ENCODE measurements around the gene DYRK1A. TPM values are rescaled to one million over a fixed set of nuclear protein-coding genes. Genes with fewer than 3 reads are reported as not detected.

The DYRK1A gene
- total and polyA plus RNA-seq, 2 experiments from 2014 or later = 4.2 to 61.7 TPM

- no peaks in the 10 kb centered on the region for H3K36me3 ChIP-seq
- H3K4me1 ChIP-seq (ENCODE audit: low read depth) = peaks cover 18% of the 10 kb centered on the region
- no peaks in the 10 kb centered on the region for H3K9me3 ChIP-seq (ENCODE audit: low read depth)
- TF ChIP-seq CTCF (IDR thresholded peaks at IDR 0.05; ENCODE audit: low read depth, low read length) = no peak
- DNase-seq (ENCODE audit: low read depth in 1 of 2, low spot score in 1 of 2) = peak in 1 of 2 donors; percentile 9
- H3K27ac ChIP-seq = no peak overlapping the region
- no peak overlapping the region for H3K4me3 ChIP-seq
- no peaks in the 10 kb centered on the region for H3K27me3 ChIP-seq
Observed at GRCh38 chr21:37341254-37341960, 25.2 kb upstream of the DYRK1A start.

- Histone ChIP-seq H3K27me3 (no peaks in the 10 kb centered on the region), H3K4me1 (ENCODE audit: low read depth) (peaks cover 18% of the 10 kb centered on the region), H3K36me3 (no peaks in the 10 kb centered on the region), H3K9me3 (ENCODE audit: low read depth) (no peaks in the 10 kb centered on the region), H3K27ac (no peak overlapping the region), H3K4me3 (no peak overlapping the region)
- no peak for TF ChIP-seq CTCF (IDR thresholded peaks at IDR 0.05; ENCODE audit: low read depth, low read length)
- DNase-seq (ENCODE audit: low read depth in 1 of 2, low spot score in 1 of 2) = no peak
Observed at GRCh38 chr21:37342046-37342632, 24.4 kb upstream of the DYRK1A start.

GRCh38 chr21:37346841-37347430 is 19.6 kb upstream of the DYRK1A start:
- Histone ChIP-seq H3K36me3 (no peaks in the 10 kb centered on the region), H3K9me3 (ENCODE audit: low read depth) (no peaks in the 10 kb centered on the region), H3K4me3 (no peak overlapping the region), H3K4me1 (ENCODE audit: low read depth) (no peaks in the 10 kb centered on the region), H3K27me3 (no peaks in the 10 kb centered on the region), H3K27ac (no peak overlapping the region)
- no peak for TF ChIP-seq CTCF (IDR thresholded peaks at IDR 0.05; ENCODE audit: low read depth, low read length)
- no peak for DNase-seq (ENCODE audit: low read depth in 1 of 2, low spot score in 1 of 2)

GRCh38 chr21:37348664-37349063 is 17.9 kb upstream of the DYRK1A start:
- H3K27ac ChIP-seq = no peak overlapping the region
- H3K4me1 ChIP-seq (ENCODE audit: low read depth) = no peaks in the 10 kb centered on the region
- no peak for DNase-seq (ENCODE audit: low read depth in 1 of 2, low spot score in 1 of 2)
- H3K27me3 ChIP-seq = no peaks in the 10 kb centered on the region
- TF ChIP-seq CTCF (IDR thresholded peaks at IDR 0.05; ENCODE audit: low read depth, low read length) = no peak
- no peaks in the 10 kb centered on the region for H3K9me3 ChIP-seq (ENCODE audit: low read depth)
- H3K4me3 ChIP-seq = no peak overlapping the region
- H3K36me3 ChIP-seq = no peaks in the 10 kb centered on the region

- Histone ChIP-seq H3K36me3 (no peaks in the 10 kb centered on the region), H3K9me3 (ENCODE audit: low read depth) (no peaks in the 10 kb centered on the region), H3K4me1 (ENCODE audit: low read depth) (no peaks in the 10 kb centered on the region), H3K4me3 (no peak overlapping the region), H3K27ac (no peak overlapping the region), H3K27me3 (no peaks in the 10 kb centered on the region)
- DNase-seq (ENCODE audit: low read depth in 1 of 2, low spot score in 1 of 2) = no peak
- no peak for TF ChIP-seq CTCF (IDR thresholded peaks at IDR 0.05; ENCODE audit: low read depth, low read length)
Observed at GRCh38 chr21:37350472-37350871, 16.1 kb upstream of the DYRK1A start.

Measured in cardiac muscle cell (in vitro differentiated cells and primary cell).